Neural progenitor cell (in vitro differentiated cells): ENCODE results near the gene CCDC167. TPM values are rescaled to one million over a fixed set of nuclear protein-coding genes. Genes with fewer than 3 reads are reported as not detected.
A peak's percentile ranks its signal among the peaks of the same experiment; 100 is the strongest.

Experiments used
- DNase-seq: peaks from one replicate; pipeline ENCODE4 v3.0.0-alpha.2; 2016; ENCODE audit warnings: low spot score
- H2AFZ ChIP-seq: fragments of 200-600 bp; sonication (generic); replicated peaks from 2 replicates; pipeline ENCODE4 v1.6.1; 2016; ENCODE audit warnings: antibody characterized with exemption
- H3F3A ChIP-seq: fragments of 200-600 bp; sonication (generic); 2 replicates; pipeline ENCODE4 v1.6.1; 2016; ENCODE audit warnings: antibody characterized with exemption, low read depth
- H3K27ac ChIP-seq: fragments of 200-600 bp; sonication (generic); 2 replicates; pipeline ENCODE4 v1.5.1; 2016; ENCODE audit warnings: mild to moderate bottlenecking
- H3K27me3 ChIP-seq: fragments of 200-600 bp; sonication (generic); 2 replicates; pipeline ENCODE4 v1.6.1; 2016; ENCODE audit warnings: mild to moderate bottlenecking, moderate library complexity
- H3K36me3 ChIP-seq: fragments of 200-600 bp; sonication (generic); 2 replicates; pipeline ENCODE4 v1.5.1; 2016
- H3K4me1 ChIP-seq: fragments of 200-600 bp; sonication (generic); 2 replicates; pipeline ENCODE4 v1.6.1; 2016; ENCODE audit warnings: mixed run types
- H3K4me2 ChIP-seq: fragments of 200-600 bp; sonication (generic); 2 replicates; pipeline ENCODE4 v1.6.1; 2016
- H3K4me3 ChIP-seq: fragments of 200-600 bp; sonication (generic); 2 replicates; pipeline ENCODE4 v1.5.1; 2016
- H3K79me2 ChIP-seq: fragments of 200-600 bp; sonication (generic); 2 replicates; pipeline ENCODE4 v1.6.1; 2016; ENCODE audit warnings: low read depth
- H3K9ac ChIP-seq: fragments of 200-600 bp; sonication (generic); 2 replicates; pipeline ENCODE4 v1.6.1; 2016
- H3K9me3 ChIP-seq: fragments of 200-600 bp; sonication (generic); 2 replicates; pipeline ENCODE4 v1.5.1; 2016; ENCODE audit warnings: low read depth
- H4K20me1 ChIP-seq: fragments of 200-600 bp; sonication (generic); 2 replicates; pipeline ENCODE4 v1.6.1; 2016; ENCODE audit warnings: low read depth
- H3K27ac Mint-ChIP-seq: 3 replicates; pipeline ENCODE4 v1.8.0; 2021; ENCODE audit warnings: mixed read lengths
- H3K27me3 Mint-ChIP-seq: 2 replicates; pipeline ENCODE4 v1.8.0; 2022; ENCODE audit warnings: low read depth, mild to moderate bottlenecking, inconsistent platforms, moderate library complexity, mixed read lengths; ENCODE audit not compliant: insufficient read depth
- H3K36me3 Mint-ChIP-seq: 3 replicates; pipeline ENCODE4 v1.8.0; 2021; ENCODE audit warnings: mixed read lengths
- H3K4me1 Mint-ChIP-seq: 3 replicates; pipeline ENCODE4 v1.8.0; 2021; ENCODE audit warnings: mixed read lengths
- H3K4me3 Mint-ChIP-seq: 3 replicates; pipeline ENCODE4 v1.8.0; 2021; ENCODE audit warnings: mild to moderate bottlenecking, moderate library complexity, mixed read lengths
- H3K9me3 Mint-ChIP-seq: 3 replicates; pipeline ENCODE4 v1.8.0; 2020; ENCODE audit warnings: mixed read lengths
- CTCF ChIP-seq: fragments of 200-600 bp; sonication (generic); IDR thresholded peaks from 2 replicates; pipeline ENCODE4 v1.5.1; 2017; ENCODE audit warnings: antibody characterized with exemption, mild to moderate bottlenecking
- EZH2 ChIP-seq: fragments of 200-600 bp; sonication (generic); IDR thresholded peaks from 2 replicates; pipeline ENCODE4 v1.6.1; 2017; ENCODE audit warnings: antibody characterized with exemption, mild to moderate bottlenecking, moderate library complexity
- EZH2phosphoT487 ChIP-seq: fragments of 200-600 bp; sonication (generic); IDR thresholded peaks from 2 replicates; pipeline ENCODE4 v1.6.1; 2017; ENCODE audit warnings: antibody characterized with exemption
- total RNA-seq: library from RNA; depleted of rRNA; stranded (reverse); fragments of >200 nt; gene quantifications from 2 replicates; pipeline ENCODE4 v1.2.3, GENCODE V29; 2015; ENCODE audit warnings: low replicate concordance

Gene CCDC167
- total RNA-seq, 1 donor from 2014 or later = 30.4 TPM

GRCh38 chr6:37518116-37518515, 18.4 kb upstream of the CCDC167 start:
- Histone ChIP-seq H3K4me1 (peaks cover 40% of the 10 kb centered on the region), H3K36me3 (no peaks in the 10 kb centered on the region), H3K9ac (no peak overlapping the region), H3F3A (peaks cover 30% of the 10 kb centered on the region), H4K20me1 (no peaks in the 10 kb centered on the region), H3K27ac (no peak overlapping the region), H3K79me2 (no peaks in the 10 kb centered on the region), H3K27me3 (peaks cover 16% of the 10 kb centered on the region), H3K4me2 (no peak overlapping the region), H2AFZ (no peak overlapping the region), H3K4me3 (no peak overlapping the region), H3K9me3 (no peaks in the 10 kb centered on the region)
- TF ChIP-seq CTCF (no peak), EZH2phosphoT487 (no peak), EZH2 (no peak)
- Mint-ChIP-seq H3K27ac (no peak overlapping the region), H3K9me3 (peaks cover 6% of the 10 kb centered on the region), H3K27me3 (peaks cover 20% of the 10 kb centered on the region), H3K36me3 (no peaks in the 10 kb centered on the region), H3K4me3 (no peak overlapping the region), H3K4me1 (peaks cover 50% of the 10 kb centered on the region)
- DNase-seq = no peak

- H3K4me2 ChIP-seq = no peak overlapping the region
- peaks cover 47% of the 10 kb centered on the region for H3K4me1 ChIP-seq
- Mint-ChIP-seq H3K27ac (no peak overlapping the region), H3K9me3 (peaks cover 6% of the 10 kb centered on the region), H3K27me3 (peaks cover 17% of the 10 kb centered on the region), H3K36me3 (no peaks in the 10 kb centered on the region), H3K4me1 (peaks cover 53% of the 10 kb centered on the region), H3K4me3 (peak overlapping the region; percentile 28)
- no peak overlapping the region for H2AFZ ChIP-seq
- H3K9me3 ChIP-seq = no peaks in the 10 kb centered on the region
- no peak for DNase-seq
- no peaks in the 10 kb centered on the region for H3K36me3 ChIP-seq
- no peak for TF ChIP-seq EZH2phosphoT487
- no peak for TF ChIP-seq CTCF
- no peak for TF ChIP-seq EZH2
- H3F3A ChIP-seq = peaks cover 37% of the 10 kb centered on the region
- no peak overlapping the region for H3K27ac ChIP-seq
- H3K4me3 ChIP-seq = no peak overlapping the region
- peaks cover 23% of the 10 kb centered on the region for H3K27me3 ChIP-seq
- H3K9ac ChIP-seq = no peak overlapping the region
- H3K79me2 ChIP-seq = no peaks in the 10 kb centered on the region
- no peaks in the 10 kb centered on the region for H4K20me1 ChIP-seq
Measured at GRCh38 chr6:37517411-37517812, 17.7 kb upstream of the CCDC167 start.

- no peaks in the 10 kb centered on the region for H3K79me2 ChIP-seq
- H3K27ac ChIP-seq = no peak overlapping the region
- H3K36me3 ChIP-seq = no peaks in the 10 kb centered on the region
- no peak for DNase-seq
- peaks cover 28% of the 10 kb centered on the region for H3K27me3 ChIP-seq
- Mint-ChIP-seq H3K27me3 (peaks cover 18% of the 10 kb centered on the region), H3K36me3 (no peaks in the 10 kb centered on the region), H3K4me1 (peaks cover 56% of the 10 kb centered on the region), H3K4me3 (no peak overlapping the region), H3K27ac (no peak overlapping the region), H3K9me3 (peaks cover 6% of the 10 kb centered on the region)
- H3K4me2 ChIP-seq = peak overlapping the region; percentile 54
- H2AFZ ChIP-seq = no peak overlapping the region
- H3F3A ChIP-seq = peaks cover 41% of the 10 kb centered on the region
- H4K20me1 ChIP-seq = no peaks in the 10 kb centered on the region
- H3K4me1 ChIP-seq = peaks cover 52% of the 10 kb centered on the region
- H3K9ac ChIP-seq = no peak overlapping the region
- no peaks in the 10 kb centered on the region for H3K9me3 ChIP-seq
- H3K4me3 ChIP-seq = no peak overlapping the region
- TF ChIP-seq CTCF (no peak), EZH2 (no peak), EZH2phosphoT487 (no peak)
Measured at GRCh38 chr6:37516920-37517405, 17.3 kb upstream of the CCDC167 start.
